Sigmoid colon (tissue), 7 donors: ENCODE data around the gene KIF13A. TPM values are rescaled to one million over a fixed set of nuclear protein-coding genes. Genes with fewer than 3 reads are reported as not detected.
A peak's percentile ranks its signal among the peaks of the same experiment; 100 is the strongest.

Experiments used
- DNase-seq: peaks from one replicate; pipeline ENCODE4 v3.0.0-alpha.2; 2019
- H3K27ac ChIP-seq, 4 donors: fragments of 200-600 bp; sonication (generic); one replicate each; pipeline ENCODE4 v1.5.1; 2016 to 2019; ENCODE audit warnings: mild to moderate bottlenecking in 1 of 4
- H3K27me3 ChIP-seq, 3 donors: fragments of 200-600 bp; sonication (generic); one replicate each; pipeline ENCODE4 v1.5.1; 2019; ENCODE audit warnings: mild to moderate bottlenecking in 1 of 3
- H3K36me3 ChIP-seq, 4 donors: fragments of 200-600 bp; sonication (generic); one replicate each; pipeline ENCODE4 v1.5.1; 2016 to 2019
- H3K4me1 ChIP-seq, 4 donors: fragments of 200-600 bp; sonication (generic); one replicate each; pipeline ENCODE4 v1.5.1; 2017 to 2019
- H3K4me3 ChIP-seq, 4 donors: fragments of 200-600 bp; sonication (generic); one replicate each; pipeline ENCODE4 v1.5.1; 2017 to 2019; ENCODE audit warnings: mild to moderate bottlenecking in 2 of 4, moderate library complexity in 1 of 4
- H3K9me3 ChIP-seq, 4 donors: fragments of 200-600 bp in 3 of 4; sonication (generic) in 3 of 4; one replicate each; pipeline versions ENCODE4 v1.5.1 to v1.6.1; 2013 to 2019
- EP300 ChIP-seq, 4 donors: sonication (generic); formaldehyde crosslinking; IDR thresholded peaks; one replicate each; pipeline ENCODE4 v1.6.1; 2017; ENCODE audit warnings: antibody characterized with exemption in 4 of 4
- POLR2A ChIP-seq, 2 donors: fragments of 450-650 bp; IDR thresholded peaks; one replicate each; pipeline ENCODE4 v1.6.1; 2016; ENCODE audit warnings: antibody characterized with exemption in 2 of 2, mild to moderate bottlenecking in 2 of 2, moderate library complexity in 2 of 2
- POLR2AphosphoS5 ChIP-seq, 4 donors: sonication (generic); formaldehyde crosslinking; IDR thresholded peaks; one replicate each; pipeline ENCODE4 v1.6.1; 2017; ENCODE audit warnings: antibody characterized with exemption in 4 of 4
- WGBS, 2 donors: extraction: QIAGEN DNeasy Blood & Tissue Kit; methylation state at CpG; one replicate each; pipeline ENCODE4 v1.1.7; 2013; 5-methylcytosine and 5-hydroxymethylcytosine counted together
- intact Hi-C: fragments of 100-400 bp; cut with DNase I; formaldehyde crosslinking; loops from one replicate; pipeline ENCODE4 v1.15.1; 2023
- polyA plus RNA-seq, 3 donors: library from polyadenylated mRNA; stranded (reverse); fragments of 200-250 nt; gene quantifications; one replicate each; pipeline ENCODE4 v1.2.3, GENCODE V29; 2013
- total RNA-seq, 4 donors: library from RNA; depleted of rRNA; stranded (reverse); fragments of >200 nt; gene quantifications; one replicate each; pipeline ENCODE4 v1.1.0, GENCODE V29; 2016
- TF ChIP-seq, protein P1 (sequence below), 4 experiments: fragments of 450-650 bp in 3 of 4; fragments of 200-600 bp in 1 of 4; IDR thresholded peaks; one replicate each; pipeline ENCODE4 v1.5.1; 2016 to 2019; ENCODE audit warnings: antibody characterized with exemption in 4 of 4, mild to moderate bottlenecking in 3 of 4, moderate library complexity in 2 of 4
- donor health status: healthy with polysubstance abuse.
- donor health status: Bipolar disorder and iron deficiency.
- donor health status: healthy.

KIF13A gene
- total and polyA plus RNA-seq, 7 donors = 18.5 to 73.8 (median 55.3) TPM

DNA sequence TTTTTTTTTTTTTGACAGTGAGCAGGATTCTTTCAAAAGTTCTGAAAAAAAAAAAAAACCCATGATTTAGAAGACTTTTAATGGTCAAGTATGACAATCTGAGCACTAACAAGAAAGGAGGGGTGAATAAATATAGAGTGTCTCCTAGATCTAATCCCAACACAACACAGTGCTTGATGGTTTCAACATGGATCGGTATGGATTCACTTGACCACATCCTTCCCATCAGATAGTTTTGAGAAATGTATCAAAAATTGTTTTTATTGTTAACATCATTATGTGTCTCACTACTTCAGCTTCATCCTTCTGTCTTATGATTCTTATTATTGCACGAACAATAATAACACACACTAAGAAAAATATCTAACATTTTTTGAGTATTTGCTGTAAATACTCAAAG lies 21.0 kb downstream of the KIF13A start:
- TF ChIP-seq POLR2A (IDR thresholded peaks at IDR 0.05) = no peak
- TF ChIP-seq, protein P1, sequence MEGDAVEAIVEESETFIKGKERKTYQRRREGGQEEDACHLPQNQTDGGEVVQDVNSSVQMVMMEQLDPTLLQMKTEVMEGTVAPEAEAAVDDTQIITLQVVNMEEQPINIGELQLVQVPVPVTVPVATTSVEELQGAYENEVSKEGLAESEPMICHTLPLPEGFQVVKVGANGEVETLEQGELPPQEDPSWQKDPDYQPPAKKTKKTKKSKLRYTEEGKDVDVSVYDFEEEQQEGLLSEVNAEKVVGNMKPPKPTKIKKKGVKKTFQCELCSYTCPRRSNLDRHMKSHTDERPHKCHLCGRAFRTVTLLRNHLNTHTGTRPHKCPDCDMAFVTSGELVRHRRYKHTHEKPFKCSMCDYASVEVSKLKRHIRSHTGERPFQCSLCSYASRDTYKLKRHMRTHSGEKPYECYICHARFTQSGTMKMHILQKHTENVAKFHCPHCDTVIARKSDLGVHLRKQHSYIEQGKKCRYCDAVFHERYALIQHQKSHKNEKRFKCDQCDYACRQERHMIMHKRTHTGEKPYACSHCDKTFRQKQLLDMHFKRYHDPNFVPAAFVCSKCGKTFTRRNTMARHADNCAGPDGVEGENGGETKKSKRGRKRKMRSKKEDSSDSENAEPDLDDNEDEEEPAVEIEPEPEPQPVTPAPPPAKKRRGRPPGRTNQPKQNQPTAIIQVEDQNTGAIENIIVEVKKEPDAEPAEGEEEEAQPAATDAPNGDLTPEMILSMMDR (IDR thresholded peaks at IDR 0.05) = no peak
- WGBS, 2 donors = 84 to 96% methylated on average over 2 of the region's 2 CpGs
- peaks cover 0 to 82% (median 65%) of the 10 kb centered on the region in 4 donors for H3K4me1 ChIP-seq
- no peaks in the 10 kb centered on the region for H3K27me3 ChIP-seq
- peak overlapping the region; percentile 44 to 88 (median 76) for H3K27ac ChIP-seq
- DNase-seq = no peak
- no peaks in the 10 kb centered on the region for H3K36me3 ChIP-seq
- H3K4me3 ChIP-seq = no peak overlapping the region
- intact Hi-C loops = no loop called here
- no peaks in the 10 kb centered on the region for H3K9me3 ChIP-seq

GRCh38 chr6:17965397-17965796 lies 22.0 kb downstream of the KIF13A start:
- H3K9me3 ChIP-seq = no peaks in the 10 kb centered on the region
- intact Hi-C loops = no loop called here
- no peak overlapping the region for H3K4me3 ChIP-seq
- H3K4me1 ChIP-seq = peaks cover 0 to 87% (median 69%) of the 10 kb centered on the region in 4 donors
- H3K27ac ChIP-seq = peak overlapping the region; percentile 44 to 88 (median 76)
- TF ChIP-seq POLR2A (IDR thresholded peaks at IDR 0.05) (no peak), EP300 (IDR thresholded peaks at IDR 0.05) (peak in 2 of 4 donors; percentile 20 to 22), POLR2AphosphoS5 (IDR thresholded peaks at IDR 0.05) (peak in 3 of 4 donors; percentile 41 to 59 (median 58))
- TF ChIP-seq, protein P1 (IDR thresholded peaks at IDR 0.05) = no peak
- no peak for DNase-seq
- no peaks in the 10 kb centered on the region for H3K27me3 ChIP-seq
- H3K36me3 ChIP-seq = no peaks in the 10 kb centered on the region

DNA sequence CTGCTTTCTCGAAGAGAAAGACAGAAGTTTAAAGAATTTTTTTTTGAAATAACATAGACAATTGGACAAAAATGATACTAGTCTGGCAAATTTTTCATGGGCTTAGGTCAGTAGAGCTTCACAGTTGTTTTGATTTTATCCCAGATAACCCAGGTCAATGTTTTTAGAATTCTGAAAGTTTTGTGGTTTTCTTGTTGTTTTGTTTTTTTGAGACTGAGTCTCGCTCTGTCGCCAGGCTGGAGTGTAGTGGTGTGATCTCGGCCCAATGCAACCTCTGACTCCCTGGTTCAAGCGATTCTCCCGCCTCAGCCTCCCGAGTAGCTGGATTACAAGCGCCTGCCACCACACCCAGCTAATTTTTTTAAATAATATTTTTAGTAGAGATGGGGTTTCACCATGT lies 22.8 kb downstream of the KIF13A start:
- peak overlapping the region; percentile 39 to 88 (median 76) for H3K27ac ChIP-seq
- H3K9me3 ChIP-seq = no peaks in the 10 kb centered on the region
- intact Hi-C loops = no loop called here
- H3K36me3 ChIP-seq = no peaks in the 10 kb centered on the region
- H3K4me1 ChIP-seq = peaks cover 0 to 95% (median 74%) of the 10 kb centered on the region in 4 donors
- TF ChIP-seq, protein P1 (IDR thresholded peaks at IDR 0.05) = no peak
- no peak for TF ChIP-seq EP300 (IDR thresholded peaks at IDR 0.05)
- TF ChIP-seq POLR2A (IDR thresholded peaks at IDR 0.05) = no peak
- no peak for TF ChIP-seq POLR2AphosphoS5 (IDR thresholded peaks at IDR 0.05)
- no peak overlapping the region for H3K4me3 ChIP-seq
- no peak for DNase-seq
- WGBS, 2 donors = 90 to 93% methylated on average over 8 of the region's 8 CpGs
- no peaks in the 10 kb centered on the region for H3K27me3 ChIP-seq

DNA sequence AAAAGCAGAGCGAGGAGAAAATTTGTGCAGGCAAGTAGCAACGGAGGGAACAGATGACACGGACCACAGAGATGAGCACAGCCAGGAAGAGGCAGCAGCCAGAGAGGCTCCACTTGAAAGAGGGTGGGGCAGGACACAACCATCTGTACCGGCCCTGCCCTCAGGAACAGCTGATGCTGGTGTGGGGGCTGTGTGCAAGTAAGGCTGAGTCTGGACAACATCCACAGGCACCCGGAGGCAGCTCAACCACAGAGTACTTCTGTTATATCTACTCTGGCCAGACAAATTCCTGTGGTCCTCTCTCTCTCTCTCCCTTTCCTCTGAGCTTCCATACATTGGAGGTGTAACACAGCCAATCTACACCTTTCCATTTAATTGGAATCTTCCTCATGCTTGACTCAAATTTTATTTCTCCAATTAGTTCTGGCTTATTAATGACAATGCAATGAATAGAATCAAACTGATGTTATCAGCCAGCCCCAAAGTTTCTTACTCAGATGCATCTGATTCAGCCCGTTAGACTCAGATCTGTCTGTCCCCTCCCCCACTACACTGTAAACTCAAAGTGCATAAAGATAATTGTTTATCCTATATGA lies 24.9 kb downstream of the KIF13A start:
- intact Hi-C loops = no loop called here
- TF ChIP-seq, protein P1 (IDR thresholded peaks at IDR 0.05) = no peak
- TF ChIP-seq POLR2A (IDR thresholded peaks at IDR 0.05) (no peak), POLR2AphosphoS5 (IDR thresholded peaks at IDR 0.05) (peak; percentile 64 to 88 (median 86)), EP300 (IDR thresholded peaks at IDR 0.05) (peak in 2 of 4 donors; percentile 55 to 59)
- Histone ChIP-seq H3K4me1 (peaks cover 0 to 95% (median 78%) of the 10 kb centered on the region in 4 donors), H3K9me3 (no peaks in the 10 kb centered on the region), H3K4me3 (peak overlapping the region in 1 of 4 donors; percentile 17), H3K27me3 (no peaks in the 10 kb centered on the region), H3K36me3 (no peaks in the 10 kb centered on the region), H3K27ac (peak overlapping the region; percentile 67 to 88 (median 77))
- peak; percentile 94 for DNase-seq
- WGBS, 2 donors = 35 to 67% methylated on average over 6 of the region's 6 CpGs

DNA sequence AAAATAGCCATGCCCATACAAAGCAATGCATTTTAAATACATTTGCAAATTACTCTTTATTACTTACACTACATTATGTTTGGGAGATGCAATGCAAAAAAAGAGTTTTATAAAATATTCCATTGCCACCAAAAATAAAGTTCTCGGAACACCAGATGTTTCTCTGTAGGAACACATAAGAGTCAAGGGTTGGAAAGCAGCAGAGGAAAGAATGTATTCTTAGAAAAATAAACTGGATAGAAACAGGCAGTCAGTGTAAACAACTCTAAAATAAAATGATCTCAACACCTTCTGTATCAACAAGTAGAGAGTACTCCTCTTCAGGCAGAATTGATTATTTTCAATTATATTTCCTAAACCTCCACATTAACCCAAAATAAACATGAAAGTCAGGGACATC lies 28.1 kb downstream of the KIF13A start:
- no peak for DNase-seq
- no peaks in the 10 kb centered on the region for H3K27me3 ChIP-seq
- H3K4me1 ChIP-seq = peaks cover 0 to 81% (median 70%) of the 10 kb centered on the region in 4 donors
- TF ChIP-seq EP300 (IDR thresholded peaks at IDR 0.05) (no peak), POLR2AphosphoS5 (IDR thresholded peaks at IDR 0.05) (no peak), POLR2A (IDR thresholded peaks at IDR 0.05) (no peak)
- TF ChIP-seq, protein P1 (IDR thresholded peaks at IDR 0.05) = no peak
- 77 to 89% methylated on average over 1 of the region's 1 CpG for WGBS, 2 donors
- no peak overlapping the region for H3K4me3 ChIP-seq
- H3K9me3 ChIP-seq = no peaks in the 10 kb centered on the region
- H3K27ac ChIP-seq = peak overlapping the region; percentile 21 to 88 (median 61)
- intact Hi-C loops = no loop called here
- no peaks in the 10 kb centered on the region for H3K36me3 ChIP-seq
